HS-5 (cell line): ENCODE data around the gene DMKN.
"Not testable (repeated sequence)": the region's sequence is repeated elsewhere in the genome, so short reads cannot be mapped to it uniquely, and the experiment has no call there.

Source experiments
- DNase-seq: peaks from one replicate; pipeline ENCODE4 v3.0.0-alpha.2; 2012; ENCODE audit warnings: low read depth

Gene DMKN

GRCh38 chr19:35497406-35497805 lies 16.0 kb downstream of the DMKN start:
- DNase-seq: no peak

GRCh38 chr19:35495107-35496064 lies 18.1 kb downstream of the DMKN start:
- DNase-seq: no peak

GRCh38 chr19:35493971-35494370 lies 19.5 kb downstream of the DMKN start:
- DNase-seq: no peak

- no peak for DNase-seq
Measured at GRCh38 chr19:35491836-35492360, 21.6 kb downstream of the DMKN start.

- no peak for DNase-seq
Measured at GRCh38 chr19:35490364-35490763, 23.1 kb downstream of the DMKN start, which contains the start of gene KRTDAP. KRTDAP (minus strand) TSS chr19:35490464; CDS start chr19:35490442, 22 bp downstream.

- DNase-seq: no peak
Measured at GRCh38 chr19:35488677-35489076, 24.8 kb downstream of the DMKN start.

GRCh38 chr19:35487656-35488182 lies 25.7 kb downstream of the DMKN start:
- no peak for DNase-seq

GRCh38 chr19:35486268-35486708 lies 27.2 kb downstream of the DMKN start:
- DNase-seq: no peak

- no peak for DNase-seq
Measured at GRCh38 chr19:35484252-35485036, 29.0 kb downstream of the DMKN start.

- no peak for DNase-seq
Measured at GRCh38 chr19:35483089-35483488, 30.4 kb downstream of the DMKN start.

GRCh38 chr19:35478794-35479677 lies 34.4 kb downstream of the DMKN start:
- no peak for DNase-seq

GRCh38 chr19:35476149-35476548 lies 37.3 kb downstream of the DMKN start:
- no peak for DNase-seq

- not testable (repeated sequence) for DNase-seq
Measured at GRCh38 chr19:35474594-35474993, 38.9 kb downstream of the DMKN start.

- DNase-seq: no peak
Measured at GRCh38 chr19:35474104-35474503, 39.3 kb downstream of the DMKN start.

- DNase-seq: no peak
Measured at GRCh38 chr19:35471946-35472345, 41.5 kb downstream of the DMKN start.

GRCh38 chr19:35471075-35471474 lies 42.4 kb downstream of the DMKN start:
- not testable (repeated sequence) for DNase-seq

GRCh38 chr19:35470128-35470527 lies 43.3 kb downstream of the DMKN start:
- no peak for DNase-seq

GRCh38 chr19:35468637-35469036 lies 44.8 kb downstream of the DMKN start:
- DNase-seq: peak; percentile 5

- DNase-seq: no peak
Measured at GRCh38 chr19:35466259-35466658, 47.2 kb downstream of the DMKN start.

- not testable (repeated sequence) for DNase-seq
Measured at GRCh38 chr19:35462956-35463355, 50.5 kb downstream of the DMKN start.

GRCh38 chr19:35462476-35462953 lies 50.9 kb downstream of the DMKN start:
- no peak for DNase-seq
